Smooth muscle cell (in vitro differentiated cells): Measurements from ENCODE around the gene EPB41L2. TPM values are rescaled to one million over a fixed set of nuclear protein-coding genes. Genes with fewer than 3 reads are reported as not detected.

Source experiments
- DNase-seq: peaks from one replicate; lab custom pipeline; 2025; ENCODE audit not compliant: unreplicated experiment; lab: John Stamatoyannopoulos, UW
- H2AFZ ChIP-seq: fragments of 200-600 bp; sonication (generic); 2 replicates; pipeline ENCODE4 v1.6.0; 2016; ENCODE audit warnings: antibody characterized with exemption, low read depth, mild to moderate bottlenecking
- H3F3A ChIP-seq: fragments of 200-600 bp; sonication (generic); 2 replicates; pipeline ENCODE4 v1.6.0; 2017; ENCODE audit warnings: antibody characterized with exemption, low read depth
- H3K27ac ChIP-seq: fragments of 200-600 bp; sonication (generic); 2 replicates; pipeline ENCODE4 v1.5.1; 2016; ENCODE audit warnings: low read depth, mild to moderate bottlenecking
- H3K27me3 ChIP-seq: fragments of 200-600 bp; sonication (generic); 2 replicates; pipeline ENCODE4 v1.6.1; 2016; ENCODE audit warnings: low read depth, mild to moderate bottlenecking
- H3K36me3 ChIP-seq: fragments of 200-600 bp; sonication (generic); 2 replicates; pipeline ENCODE4 v1.5.1; 2016; ENCODE audit warnings: low read depth
- H3K4me1 ChIP-seq: fragments of 200-600 bp; sonication (generic); 2 replicates; pipeline ENCODE4 v1.5.1; 2016; ENCODE audit warnings: low read depth
- H3K4me2 ChIP-seq: fragments of 200-600 bp; sonication (generic); 2 replicates; pipeline ENCODE4 v1.6.0; 2016; ENCODE audit warnings: mild to moderate bottlenecking
- H3K4me3 ChIP-seq: fragments of 200-600 bp; sonication (generic); 2 replicates; pipeline ENCODE4 v1.5.1; 2016; ENCODE audit warnings: mild to moderate bottlenecking
- H3K79me2 ChIP-seq: fragments of 200-600 bp; sonication (generic); 2 replicates; pipeline ENCODE4 v1.6.0; 2016; ENCODE audit warnings: low read depth, mild to moderate bottlenecking
- H3K9ac ChIP-seq: fragments of 200-600 bp; sonication (generic); 2 replicates; pipeline ENCODE4 v1.6.0; 2016; ENCODE audit warnings: low read depth
- H3K9me3 ChIP-seq: fragments of 200-600 bp; sonication (generic); replicated peaks from 2 replicates; pipeline ENCODE4 v1.5.1; 2016; ENCODE audit warnings: low read depth
- H4K20me1 ChIP-seq: fragments of 200-600 bp; sonication (generic); 2 replicates; pipeline ENCODE4 v1.6.0; 2016; ENCODE audit warnings: low read depth
- WGBS: methylation state at CpG from one replicate; pipeline ENCODE4 v1.1.7; 2016; ENCODE audit warnings: low lambda C conversion rate; 5-methylcytosine and 5-hydroxymethylcytosine counted together
- polyA plus RNA-seq: library from polyadenylated mRNA; unstranded; fragments of >200 nt; fragmentation: Nextera tagmentation; extraction: Ambion mirVana; gene quantifications from 2 replicates; pipeline ENCODE4 v1.2.1, GENCODE V29; 2016
- total RNA-seq: library from RNA; depleted of rRNA; stranded (reverse); fragments of >200 nt; gene quantifications from 2 replicates; pipeline ENCODE4 v1.2.3, GENCODE V29; 2014
- TF ChIP-seq, protein P1 (sequence below): fragments of 200-600 bp; sonication (generic); IDR thresholded peaks from 2 replicates; pipeline ENCODE4 v1.5.1; 2017; ENCODE audit warnings: borderline replicate concordance, mild to moderate bottlenecking, antibody characterized with exemption; ENCODE audit not compliant: insufficient read depth, poor library complexity, severe bottlenecking

Gene EPB41L2
- total and polyA plus RNA-seq, 2 experiments from 2014 or later: 40.2 to 44.6 TPM

DNA sequence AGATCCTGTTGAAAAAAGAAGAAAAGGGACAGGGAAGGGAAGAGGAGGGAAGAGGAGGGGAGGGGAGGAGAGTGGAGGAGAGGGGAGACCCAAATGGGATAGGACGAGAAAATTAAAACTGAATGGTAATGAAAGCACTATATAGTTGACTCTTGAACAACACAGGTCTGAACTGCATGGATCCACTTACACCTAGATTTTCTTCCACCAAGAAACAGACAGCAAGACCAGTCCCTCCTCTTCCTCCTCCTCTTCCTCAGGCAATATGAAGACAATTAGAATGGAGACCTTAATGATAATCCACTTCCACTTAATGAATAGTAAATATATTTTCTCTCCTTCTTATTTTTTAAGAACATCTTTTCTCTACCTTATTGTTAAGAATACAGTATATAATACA, 113.5 kb downstream of the EPB41L2 start:
- TF ChIP-seq, protein P1, sequence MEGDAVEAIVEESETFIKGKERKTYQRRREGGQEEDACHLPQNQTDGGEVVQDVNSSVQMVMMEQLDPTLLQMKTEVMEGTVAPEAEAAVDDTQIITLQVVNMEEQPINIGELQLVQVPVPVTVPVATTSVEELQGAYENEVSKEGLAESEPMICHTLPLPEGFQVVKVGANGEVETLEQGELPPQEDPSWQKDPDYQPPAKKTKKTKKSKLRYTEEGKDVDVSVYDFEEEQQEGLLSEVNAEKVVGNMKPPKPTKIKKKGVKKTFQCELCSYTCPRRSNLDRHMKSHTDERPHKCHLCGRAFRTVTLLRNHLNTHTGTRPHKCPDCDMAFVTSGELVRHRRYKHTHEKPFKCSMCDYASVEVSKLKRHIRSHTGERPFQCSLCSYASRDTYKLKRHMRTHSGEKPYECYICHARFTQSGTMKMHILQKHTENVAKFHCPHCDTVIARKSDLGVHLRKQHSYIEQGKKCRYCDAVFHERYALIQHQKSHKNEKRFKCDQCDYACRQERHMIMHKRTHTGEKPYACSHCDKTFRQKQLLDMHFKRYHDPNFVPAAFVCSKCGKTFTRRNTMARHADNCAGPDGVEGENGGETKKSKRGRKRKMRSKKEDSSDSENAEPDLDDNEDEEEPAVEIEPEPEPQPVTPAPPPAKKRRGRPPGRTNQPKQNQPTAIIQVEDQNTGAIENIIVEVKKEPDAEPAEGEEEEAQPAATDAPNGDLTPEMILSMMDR: no peak
- Histone ChIP-seq H3K4me3 (no peak overlapping the region), H2AFZ (no peak overlapping the region), H4K20me1 (peaks cover 5% of the 10 kb centered on the region), H3K36me3 (no peaks in the 10 kb centered on the region), H3K27ac (no peak overlapping the region), H3K4me2 (no peak overlapping the region), H3K9me3 (no peaks in the 10 kb centered on the region), H3F3A (no peaks in the 10 kb centered on the region), H3K27me3 (no peaks in the 10 kb centered on the region), H3K4me1 (peaks cover 14% of the 10 kb centered on the region), H3K79me2 (peaks cover 6% of the 10 kb centered on the region), H3K9ac (no peak overlapping the region)
- DNase-seq: no peak
- 100% methylated on average over 1 of the region's 1 CpG for WGBS

DNA sequence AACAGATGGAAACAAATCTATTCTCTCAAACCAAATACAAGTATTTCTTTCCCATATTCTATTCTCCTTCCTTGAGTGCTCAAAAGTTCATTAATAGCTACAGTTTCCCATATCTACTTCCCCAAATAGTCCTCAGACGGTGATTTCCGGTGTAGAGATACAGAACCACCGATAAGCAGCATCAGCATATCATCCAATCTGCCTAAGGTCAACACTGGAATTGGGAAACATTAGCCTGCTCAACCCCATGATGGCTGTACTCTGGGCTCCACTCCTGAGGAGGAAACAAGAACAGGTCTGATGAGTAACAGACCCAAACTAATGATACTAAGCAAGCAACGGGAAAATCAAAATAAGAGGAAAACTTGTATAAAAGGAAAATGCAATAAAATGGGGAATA, 115.6 kb downstream of the EPB41L2 start:
- 85% methylated on average over 4 of the region's 4 CpGs for whole genome bisulfite sequencing
- no peaks in the 10 kb centered on the region for H3K36me3 ChIP-seq
- H3K9me3 ChIP-seq: no peaks in the 10 kb centered on the region
- no peaks in the 10 kb centered on the region for H3K27me3 ChIP-seq
- no peak overlapping the region for H3K4me3 ChIP-seq
- DNase-seq: no peak
- H3K4me1 ChIP-seq: peaks cover 14% of the 10 kb centered on the region
- no peak overlapping the region for H3K4me2 ChIP-seq
- TF ChIP-seq, protein P1: no peak
- H3K27ac ChIP-seq: no peak overlapping the region
- H3K9ac ChIP-seq: no peak overlapping the region
- H3K79me2 ChIP-seq: peaks cover 6% of the 10 kb centered on the region
- peaks cover 5% of the 10 kb centered on the region for H4K20me1 ChIP-seq
- no peak overlapping the region for H2AFZ ChIP-seq
- no peaks in the 10 kb centered on the region for H3F3A ChIP-seq

DNA sequence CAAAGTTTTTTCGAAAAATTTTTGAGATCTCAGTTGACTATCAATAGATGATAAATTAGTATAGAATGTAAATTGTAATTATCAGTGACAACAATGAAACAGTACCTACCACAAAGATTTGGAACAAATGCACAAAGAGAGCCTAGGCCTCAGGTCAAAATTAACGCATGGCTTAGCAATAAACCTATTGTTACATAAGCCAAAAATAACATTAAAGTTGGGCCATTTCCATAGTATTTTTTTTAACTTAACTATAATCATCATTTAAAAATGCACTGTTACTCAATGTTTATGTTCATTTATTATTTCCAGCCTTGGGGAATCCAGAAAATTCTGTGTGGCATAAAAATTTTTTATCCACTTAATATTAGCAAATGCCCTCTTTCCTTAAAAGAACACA, 117.0 kb downstream of the EPB41L2 start:
- Histone ChIP-seq H3K79me2 (peaks cover 6% of the 10 kb centered on the region), H3K4me1 (peaks cover 14% of the 10 kb centered on the region), H4K20me1 (peaks cover 5% of the 10 kb centered on the region), H3K4me3 (no peak overlapping the region), H3K27ac (no peak overlapping the region), H3K36me3 (no peaks in the 10 kb centered on the region), H3K4me2 (no peak overlapping the region), H3K27me3 (no peaks in the 10 kb centered on the region), H2AFZ (no peak overlapping the region), H3K9ac (no peak overlapping the region), H3K9me3 (no peaks in the 10 kb centered on the region), H3F3A (no peaks in the 10 kb centered on the region)
- no peak for DNase-seq
- TF ChIP-seq, protein P1: no peak
- WGBS: 67% methylated on average over 2 of the region's 2 CpGs

DNA sequence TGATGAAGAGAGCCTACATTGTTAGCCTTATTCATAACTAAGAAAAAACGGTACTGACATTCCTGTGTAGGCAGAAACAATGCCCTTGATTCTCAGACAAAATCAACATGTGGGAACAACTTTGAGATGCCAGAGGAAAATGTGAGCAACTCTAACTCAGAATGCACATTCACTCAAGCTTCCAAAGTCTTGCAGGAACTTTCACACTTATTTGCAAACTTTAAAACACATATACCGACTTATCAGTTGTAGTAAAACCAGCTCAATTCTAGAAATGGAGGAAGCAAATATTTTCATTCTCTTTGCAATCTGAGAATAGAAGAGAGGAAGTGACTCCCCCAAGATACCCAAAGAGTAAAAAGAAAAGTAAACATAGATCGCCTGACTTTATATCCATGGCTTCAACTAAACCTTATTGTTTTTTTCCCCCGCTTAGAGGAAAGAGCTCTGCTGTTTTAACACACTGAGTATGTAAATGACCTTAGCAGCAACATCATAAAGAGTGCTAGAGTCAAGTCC, 117.6 kb downstream of the EPB41L2 start:
- no peaks in the 10 kb centered on the region for H3K36me3 ChIP-seq
- peaks cover 5% of the 10 kb centered on the region for H4K20me1 ChIP-seq
- H2AFZ ChIP-seq: no peak overlapping the region
- no peak overlapping the region for H3K27ac ChIP-seq
- no peaks in the 10 kb centered on the region for H3F3A ChIP-seq
- peaks cover 14% of the 10 kb centered on the region for H3K4me1 ChIP-seq
- 56% methylated on average over 4 of the region's 4 CpGs for WGBS
- no peaks in the 10 kb centered on the region for H3K9me3 ChIP-seq
- peaks cover 4% of the 10 kb centered on the region for H3K79me2 ChIP-seq
- no peak overlapping the region for H3K4me3 ChIP-seq
- DNase-seq: no peak
- TF ChIP-seq, protein P1: no peak
- H3K9ac ChIP-seq: no peak overlapping the region
- no peaks in the 10 kb centered on the region for H3K27me3 ChIP-seq
- no peak overlapping the region for H3K4me2 ChIP-seq
